GM19452 (cell line): ENCODE results near the gene TDP2.
"Not testable (repeated sequence)": the region's sequence is repeated elsewhere in the genome, so short reads cannot be mapped to it uniquely, and the experiment has no call there.

Experiments used
- ATAC-seq: cut with Tn5 transposase; IDR thresholded peaks from one replicate; pipeline ENCODE4 v1.9.1; 2021; ENCODE audit not compliant: unreplicated experiment

Gene TDP2

DNA sequence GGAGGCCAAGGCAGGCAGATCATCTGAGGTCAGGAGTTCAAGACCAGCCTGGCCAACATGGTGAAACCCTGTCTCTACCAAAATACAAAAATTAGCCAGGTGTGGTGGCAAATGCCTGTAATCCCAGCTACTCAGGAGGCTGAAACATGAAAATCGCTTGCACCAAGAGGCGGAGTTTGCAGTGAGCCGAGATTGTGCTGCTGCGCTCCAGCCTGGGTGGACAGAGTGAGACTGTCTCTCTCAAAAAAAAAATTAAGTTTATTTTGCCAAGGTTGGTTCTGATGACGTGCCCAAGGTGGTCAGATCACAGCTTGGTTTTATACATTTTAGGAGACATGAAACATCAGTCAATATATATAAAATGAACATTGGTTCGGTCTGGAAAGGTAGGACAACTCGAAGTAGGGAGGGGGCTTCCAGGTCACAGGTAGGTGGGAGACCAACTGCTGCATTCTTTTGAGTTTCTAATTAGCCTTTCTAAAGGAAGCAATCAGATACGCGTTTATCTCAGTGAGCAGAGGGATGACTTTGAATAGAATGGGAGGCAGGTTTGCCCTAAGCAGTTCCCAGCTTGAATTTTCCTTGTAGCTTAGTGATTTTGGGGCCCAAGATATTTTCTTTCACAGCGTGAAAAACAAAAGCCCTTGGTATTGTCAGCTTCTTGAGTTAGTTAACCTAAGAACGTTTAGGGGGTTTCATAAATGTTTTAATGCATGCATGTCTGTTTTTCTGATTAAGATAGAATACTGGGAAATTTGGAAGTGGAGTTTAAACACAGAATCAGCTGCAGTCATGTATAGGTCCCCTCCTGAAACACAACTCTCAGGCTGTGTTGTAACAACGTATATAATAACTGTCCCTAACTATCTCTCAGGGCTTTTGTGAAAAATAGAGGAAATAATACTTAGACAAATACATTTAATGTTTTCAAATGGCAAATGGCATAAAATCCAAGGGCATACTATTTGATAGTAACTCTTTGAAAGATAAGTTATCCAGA, 16.9 kb upstream of the TDP2 start:
- ATAC-seq: no peak

- ATAC-seq: no peak
Measured at GRCh38 chr6:24680582-24680981, 13.9 kb upstream of the TDP2 start.

- not testable (repeated sequence) for ATAC-seq
Measured at GRCh38 chr6:24678792-24679352, 12.2 kb upstream of the TDP2 start.

- no peak for ATAC-seq
Measured at GRCh38 chr6:24673625-24674024, 6.9 kb upstream of the TDP2 start.

DNA sequence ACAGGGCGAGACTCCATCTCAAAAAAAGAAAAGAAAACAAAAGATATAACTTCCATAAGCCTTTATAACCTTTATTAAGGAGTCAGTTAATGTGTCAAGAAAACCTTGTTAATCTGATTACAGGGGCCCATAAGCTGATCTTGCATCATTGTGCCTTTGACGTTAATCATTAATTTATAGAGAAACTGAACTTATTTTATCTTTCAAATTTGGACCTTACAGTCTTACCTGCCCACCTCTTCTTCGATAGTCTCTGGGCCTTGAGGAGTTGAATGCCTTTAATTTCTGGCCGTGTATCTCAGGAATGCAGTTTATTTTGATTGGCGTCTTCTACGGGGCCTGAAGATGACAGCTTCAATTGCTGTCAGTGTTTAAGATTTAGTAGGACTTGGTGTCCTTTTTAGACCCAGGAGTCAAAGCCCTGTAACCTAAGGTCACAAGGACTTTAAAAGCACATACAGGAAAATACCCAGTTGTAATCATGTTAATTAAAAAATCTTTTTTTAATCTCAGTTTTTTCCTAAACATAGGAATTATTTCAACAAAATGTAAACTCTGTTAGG, 6.0 kb upstream of the TDP2 start:
- no peak for ATAC-seq

- not testable (repeated sequence) for ATAC-seq
Measured at GRCh38 chr6:24671077-24671476, 4.4 kb upstream of the TDP2 start.

GRCh38 chr6:24670492-24670891, 3.8 kb upstream of the TDP2 start:
- not testable (repeated sequence) for ATAC-seq

DNA sequence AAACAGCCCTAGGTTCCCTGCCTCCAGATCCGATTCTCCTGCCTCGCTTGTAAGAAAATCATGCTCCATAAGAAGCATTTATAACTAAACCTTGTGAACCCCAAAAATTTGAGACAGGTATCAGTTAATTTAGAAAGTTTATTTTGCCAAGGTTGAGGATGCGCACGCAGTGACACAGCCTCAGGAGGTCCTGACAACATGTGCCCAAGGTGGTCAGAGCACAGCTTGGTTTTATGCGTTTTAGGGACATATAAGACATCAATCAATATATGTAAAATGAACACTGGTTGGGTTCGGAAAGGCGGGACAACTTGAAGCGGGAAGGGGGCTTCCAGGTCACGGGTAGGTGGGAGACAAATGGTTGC, 2.3 kb upstream of the TDP2 start:
- no peak for ATAC-seq

GRCh38 chr6:24668066-24668996, 1.6 kb upstream of the TDP2 start:
- ATAC-seq: not testable (repeated sequence)

DNA sequence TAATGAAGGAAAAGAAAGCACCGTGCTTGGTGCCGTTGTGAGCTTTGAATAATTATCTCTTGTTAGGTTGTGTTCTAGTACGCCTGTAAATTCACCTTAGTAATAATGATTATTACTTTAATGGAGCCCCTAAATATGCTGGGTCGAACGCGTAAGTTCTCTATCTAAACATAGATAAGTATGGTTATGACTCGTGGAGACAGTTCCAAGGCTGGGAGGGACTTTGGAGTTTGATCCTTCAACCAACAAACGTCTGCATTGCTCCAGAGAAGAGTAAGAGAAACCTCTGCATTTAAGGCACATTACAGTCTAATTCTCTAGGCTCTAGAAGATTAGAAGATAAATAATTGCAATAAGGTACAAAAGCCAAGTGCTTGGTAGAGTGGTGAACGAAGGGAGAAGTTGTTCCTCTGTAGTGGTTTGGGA, 692 bp upstream of the TDP2 start:
- ATAC-seq: peak; percentile 4

DNA sequence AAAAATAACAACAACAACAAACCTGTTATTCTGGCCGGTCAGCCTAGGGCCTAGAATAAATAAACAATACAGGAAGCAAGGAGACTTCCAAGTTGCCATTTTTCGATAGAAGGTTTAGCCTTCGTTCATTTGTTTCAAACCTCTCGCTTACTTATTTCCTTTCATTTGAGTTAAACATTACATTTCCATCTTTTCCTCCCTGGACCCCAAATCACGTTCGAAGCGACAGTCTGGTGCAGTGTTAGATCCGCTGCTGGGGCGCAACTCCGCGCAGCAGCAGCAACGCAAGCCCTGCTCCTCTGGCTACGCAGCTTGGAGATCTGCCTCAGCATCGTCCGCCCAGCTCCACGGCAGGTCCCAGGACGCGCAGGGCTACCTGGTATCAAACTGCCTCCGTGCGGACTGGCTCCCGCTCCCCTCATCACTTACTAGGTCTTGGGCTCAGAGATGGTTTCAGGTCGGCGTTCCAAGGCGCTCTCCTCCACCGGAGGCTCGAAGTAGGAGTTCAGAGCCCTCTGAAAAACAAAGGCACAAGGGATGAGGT, 530 bp downstream of the TDP2 start:
- ATAC-seq: peak; percentile 24

- ATAC-seq: no peak
Measured at GRCh38 chr6:24664046-24664987, 2.4 kb downstream of the TDP2 start.

DNA sequence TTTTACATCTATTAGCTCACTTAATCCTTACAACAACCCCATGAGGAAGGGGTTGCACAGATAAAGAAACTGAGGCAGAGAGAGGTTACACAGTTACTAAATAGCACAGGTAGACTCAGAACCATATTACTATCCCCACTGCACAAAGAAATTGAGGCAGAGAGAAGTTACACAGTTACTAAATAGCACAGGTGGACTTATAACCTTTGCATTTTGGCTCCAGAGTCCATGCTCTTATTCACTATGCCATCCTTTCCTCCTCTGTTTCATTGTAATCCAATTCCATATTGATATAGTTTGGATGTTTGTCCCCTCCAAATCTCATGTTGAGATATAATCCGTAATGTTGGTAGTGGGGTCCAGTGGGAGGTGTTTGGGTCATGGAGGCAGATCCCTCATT, 3.5 kb downstream of the TDP2 start:
- ATAC-seq: no peak

DNA sequence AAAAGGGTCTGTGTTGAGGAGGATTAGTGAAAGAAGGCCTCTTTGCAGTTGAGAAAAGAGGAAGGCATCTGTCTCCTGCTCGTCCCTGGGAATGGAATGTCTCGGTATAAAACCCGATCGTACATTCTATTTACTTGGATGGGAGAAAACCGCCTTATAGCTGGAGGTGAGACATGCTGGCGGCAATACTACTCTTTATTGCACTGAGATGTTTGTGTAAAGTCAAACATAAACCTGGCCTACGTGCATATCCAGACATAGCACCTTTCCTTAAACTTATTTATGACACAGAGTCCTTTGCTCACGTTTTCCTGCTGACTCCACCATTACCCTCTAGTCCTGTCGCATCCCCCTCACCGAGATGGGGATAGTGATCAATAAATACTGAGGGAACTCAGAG, 4.5 kb downstream of the TDP2 start:
- ATAC-seq: no peak

GRCh38 chr6:24661759-24662158, 4.9 kb downstream of the TDP2 start:
- not testable (repeated sequence) for ATAC-seq

DNA sequence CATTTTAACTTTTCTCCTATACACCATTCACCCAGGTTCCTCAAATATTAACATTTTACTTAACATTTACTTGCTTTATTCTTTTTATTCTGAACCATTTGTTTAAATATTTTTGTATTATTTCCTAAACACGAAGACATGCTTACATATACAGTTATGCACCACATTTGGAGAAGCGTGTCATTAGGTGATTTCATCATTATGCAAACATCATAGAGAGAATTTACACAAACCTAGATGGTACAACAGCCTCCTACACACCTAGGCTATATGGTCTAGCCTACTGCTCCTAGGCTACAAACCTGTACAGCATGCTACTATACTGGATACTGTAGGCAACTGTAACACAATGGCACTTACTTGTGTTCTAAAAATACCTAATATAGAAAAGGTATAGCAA, 6.6 kb downstream of the TDP2 start:
- no peak for ATAC-seq

DNA sequence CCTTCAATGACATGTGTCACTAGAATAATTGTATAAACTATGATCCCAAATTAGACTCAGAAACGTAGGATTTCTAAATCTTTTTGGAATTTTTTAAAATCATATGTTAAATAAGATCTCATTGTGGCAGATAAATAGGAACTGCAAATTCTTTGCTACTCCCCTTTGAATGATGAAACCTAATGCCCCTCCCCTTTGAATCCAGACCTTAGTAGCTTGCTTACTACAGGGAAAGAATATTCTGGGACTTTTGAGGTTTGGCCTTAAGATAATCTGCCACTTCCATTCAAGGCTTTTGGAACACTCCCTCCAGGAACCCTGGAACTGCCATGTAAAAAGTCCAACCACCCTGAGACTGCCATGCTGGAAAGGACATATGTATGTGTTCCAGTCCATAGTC, 7.1 kb downstream of the TDP2 start:
- ATAC-seq: no peak

GRCh38 chr6:24658573-24659560, 7.8 kb downstream of the TDP2 start:
- no peak for ATAC-seq
